Panc1 (cell line): ENCODE measurements around the gene PCNX2.

ENCODE experiments used
- CTCF ChIP-seq: fragments of 450-650 bp; IDR thresholded peaks from 2 replicates; pipeline ENCODE4 v1.5.1; 2017; ENCODE audit warnings: mild to moderate bottlenecking
- REST ChIP-seq, 2 experiments: IDR thresholded peaks; 2 replicates each; pipeline ENCODE4 v1.6.1; 2011 to 2012; ENCODE audit warnings: low read depth in 2 of 2, control low read depth in 1 of 2, low read length in 1 of 2, mild to moderate bottlenecking in 1 of 2, moderate library complexity in 1 of 2; ENCODE audit not compliant: insufficient read depth in 1 of 2
- SIN3A ChIP-seq: IDR thresholded peaks from 2 replicates; pipeline ENCODE4 v1.6.1; 2012; ENCODE audit warnings: low read depth, mild to moderate bottlenecking, low read length, moderate library complexity, borderline replicate concordance; ENCODE audit not compliant: insufficient read depth

GRCh38 chr1:233078396-233078795 lies 217.1 kb downstream of the PCNX2 start:
- TF ChIP-seq CTCF (no peak), SIN3A (no peak), REST (IDR thresholded peaks at IDR 0.05; ENCODE audit: insufficient read depth in 1 of 2, low read depth in 2 of 2, low read length in 1 of 2) (no peak)
